SK-N-SH treated with all-trans-retinoic acid at 6 μM for 48 hours (cell line): ENCODE results near the gene PSME3IP1.

Source experiments
- ATAC-seq: fragments of 200-7000 bp; cut with Tn5 transposase; 3 replicates; pipeline ENCODE4 v1.9.1; 2020; ENCODE audit warnings: mild to moderate bottlenecking, moderate library complexity
- ARNTL ChIP-seq: fragments of 450-650 bp; formaldehyde crosslinking; IDR thresholded peaks from 2 replicates; pipeline ENCODE4 v1.5.0; 2020; ENCODE audit warnings: low read depth, mild to moderate bottlenecking, moderate library complexity, borderline replicate concordance
- BACH2 ChIP-seq: fragments of 250-450 bp; sonication (Bioruptor Pico); IDR thresholded peaks from 2 replicates; pipeline ENCODE4 v1.9.0; 2021; ENCODE audit warnings: mild to moderate bottlenecking, borderline replicate concordance
- CREB5 ChIP-seq: fragments of 250-450 bp; sonication (Bioruptor Pico); IDR thresholded peaks from 2 replicates; pipeline ENCODE4 v1.5.1; 2020; ENCODE audit warnings: low read depth, mild to moderate bottlenecking, moderate library complexity
- CSDC2 ChIP-seq: fragments of 250-450 bp; sonication (Bioruptor Pico); IDR thresholded peaks from 2 replicates; pipeline ENCODE4 v1.5.0; 2020; ENCODE audit warnings: mild to moderate bottlenecking, moderate library complexity
- CSRNP3 ChIP-seq: fragments of 250-450 bp; sonication (Bioruptor Pico); IDR thresholded peaks from 2 replicates; pipeline ENCODE4 v1.5.1; 2021; ENCODE audit warnings: mild to moderate bottlenecking, moderate library complexity
- ESRRG ChIP-seq: fragments of 250-450 bp; sonication (Bioruptor Pico); IDR thresholded peaks from 2 replicates; pipeline ENCODE4 v1.6.1; 2021; ENCODE audit warnings: mild to moderate bottlenecking
- GLIS3 ChIP-seq: fragments of 250-450 bp; sonication (Bioruptor Pico); IDR thresholded peaks from 2 replicates; pipeline ENCODE4 v1.5.0; 2020; ENCODE audit warnings: mild to moderate bottlenecking, moderate library complexity
- ISL1 ChIP-seq: fragments of 250-450 bp; sonication (Bioruptor Pico); IDR thresholded peaks from 2 replicates; pipeline ENCODE4 v2.1.2; 2022; ENCODE audit warnings: mild to moderate bottlenecking, moderate library complexity
- OSR1 ChIP-seq: fragments of 250-450 bp; sonication (Bioruptor Pico); IDR thresholded peaks from 2 replicates; pipeline ENCODE4 v1.8.0; 2022; ENCODE audit warnings: moderate library complexity, mild to moderate bottlenecking, inconsistent platforms
- PATZ1 ChIP-seq: fragments of 250-450 bp; sonication (Bioruptor Pico); IDR thresholded peaks from 2 replicates; pipeline ENCODE4 v1.8.0; 2020; ENCODE audit warnings: mild to moderate bottlenecking, moderate library complexity, borderline replicate concordance
- PPARA ChIP-seq: fragments of 250-450 bp; sonication (Bioruptor Pico); IDR thresholded peaks from 2 replicates; pipeline ENCODE4 v1.5.0; 2020; ENCODE audit warnings: mild to moderate bottlenecking, borderline replicate concordance
- RARB ChIP-seq: fragments of 250-450 bp; sonication (Bioruptor Pico); IDR thresholded peaks from 2 replicates; pipeline ENCODE4 v1.8.0; 2021; ENCODE audit warnings: mild to moderate bottlenecking, moderate library complexity
- TCF4 ChIP-seq: fragments of 250-450 bp; sonication (Bioruptor Pico); IDR thresholded peaks from 2 replicates; pipeline ENCODE4 v1.8.0; 2021; ENCODE audit warnings: mild to moderate bottlenecking, moderate library complexity, borderline replicate concordance
- TOX ChIP-seq: fragments of 250-450 bp; sonication (Bioruptor Pico); IDR thresholded peaks from 2 replicates; pipeline ENCODE4 v1.8.0; 2021; ENCODE audit warnings: mild to moderate bottlenecking, moderate library complexity, borderline replicate concordance
- TSHZ2 ChIP-seq: fragments of 250-450 bp; sonication (Bioruptor Pico); IDR thresholded peaks from 2 replicates; pipeline ENCODE4 v1.5.0; 2020; ENCODE audit warnings: mild to moderate bottlenecking, moderate library complexity
- ZC3H10 ChIP-seq: fragments of 250-450 bp; sonication (Bioruptor Pico); IDR thresholded peaks from 2 replicates; pipeline ENCODE4 v1.5.1; 2021; ENCODE audit warnings: mild to moderate bottlenecking, moderate library complexity
- ZFP3 ChIP-seq: fragments of 250-450 bp; sonication (Bioruptor Pico); IDR thresholded peaks from 2 replicates; pipeline ENCODE4 v1.5.0; 2020; ENCODE audit warnings: mild to moderate bottlenecking, moderate library complexity
- ZFP30 ChIP-seq: fragments of 450-650 bp; formaldehyde crosslinking; IDR thresholded peaks from 2 replicates; pipeline ENCODE4 v1.5.0; 2022; ENCODE audit warnings: mild to moderate bottlenecking, moderate library complexity
- ZNF565 ChIP-seq: fragments of 450-650 bp; formaldehyde crosslinking; conservative IDR thresholded peaks from 2 replicates; pipeline ENCODE4 v1.5.0; 2020; ENCODE audit warnings: low read depth, mild to moderate bottlenecking, moderate library complexity
- ZNF70 ChIP-seq: fragments of 450-650 bp; formaldehyde crosslinking; IDR thresholded peaks from 2 replicates; pipeline ENCODE4 v1.5.0; 2020; ENCODE audit warnings: mild to moderate bottlenecking, moderate library complexity
- ZNF8 ChIP-seq: fragments of 450-650 bp; formaldehyde crosslinking; IDR thresholded peaks from 2 replicates; pipeline ENCODE4 v1.5.0; 2020; ENCODE audit warnings: mild to moderate bottlenecking, moderate library complexity

PSME3IP1 gene

GRCh38 chr16:57127836-57128235 lies 58.0 kb downstream of the PSME3IP1 start:
- TF ChIP-seq PPARA (no peak), TSHZ2 (CRISPR knock-in tag) (no peak), ZFP30 (no peak), PATZ1 (CRISPR knock-in tag) (no peak), ZC3H10 (CRISPR knock-in tag) (no peak), ZNF70 (CRISPR knock-in tag) (no peak), ZNF8 (no peak), CSRNP3 (CRISPR knock-in tag) (no peak), TOX (no peak), CREB5 (no peak), CSDC2 (CRISPR knock-in tag) (no peak), ISL1 (CRISPR knock-in tag) (no peak), GLIS3 (CRISPR knock-in tag) (no peak), ESRRG (CRISPR knock-in tag) (no peak), TCF4 (no peak), ARNTL (CRISPR knock-in tag) (no peak), ZNF565 (CRISPR knock-in tag) (no peak), OSR1 (CRISPR knock-in tag) (no peak), RARB (CRISPR knock-in tag) (no peak)
- ATAC-seq = no peak

- ATAC-seq = no peak
- no peak for TF ChIP-seq RARB (CRISPR knock-in tag)
- peak; percentile 96 for TF ChIP-seq ZFP3
- no peak for TF ChIP-seq OSR1 (CRISPR knock-in tag)
- no peak for TF ChIP-seq TOX
Measured at GRCh38 chr16:57127037-57127763, 58.6 kb downstream of the PSME3IP1 start.

- ATAC-seq = no peak
- TF ChIP-seq ZNF70 (CRISPR knock-in tag) = no peak
- TF ChIP-seq GLIS3 (CRISPR knock-in tag) = no peak
- no peak for TF ChIP-seq TOX
Measured at GRCh38 chr16:57126411-57126810, 59.4 kb downstream of the PSME3IP1 start.

GRCh38 chr16:57125969-57126368 lies 59.9 kb downstream of the PSME3IP1 start:
- no peak for ATAC-seq
- no peak for TF ChIP-seq ZNF70 (CRISPR knock-in tag)
- TF ChIP-seq ZNF8 = no peak
- TF ChIP-seq RARB (CRISPR knock-in tag) = no peak
- no peak for TF ChIP-seq BACH2 (CRISPR knock-in tag)
- no peak for TF ChIP-seq GLIS3 (CRISPR knock-in tag)
- TF ChIP-seq PATZ1 (CRISPR knock-in tag) = no peak
- no peak for TF ChIP-seq ZFP30
- no peak for TF ChIP-seq TOX
- TF ChIP-seq, all 23 proteins: peak for 0
